KBM-7 (cell line): ENCODE measurements around the gene TMEM117.

ENCODE experiments used
- DNase-seq: peaks from one replicate; pipeline ENCODE4 v3.0.0-alpha.2; 2015
- in situ Hi-C: fragments of 300-500 bp; cut with MboI; formaldehyde crosslinking; loops from 2 replicates; pipeline ENCODE4 v1.14.3; 2020; ENCODE audit warnings: low sequenced_read_pairs, low pct_unique_long_range_greater_than_20kb, mixed read lengths

The TMEM117 gene

GRCh38 chr12:43835656-43836474, at the start of gene TMEM117:
TMEM117 (plus strand) TSS chr12:43836081.
- peak; percentile 79 for DNase-seq
- in situ Hi-C loops: no loop called here

GRCh38 chr12:43786899-43787693, 48.8 kb upstream of the TMEM117 start:
- no peak for DNase-seq
- in situ Hi-C loops: no loop called here

DNA sequence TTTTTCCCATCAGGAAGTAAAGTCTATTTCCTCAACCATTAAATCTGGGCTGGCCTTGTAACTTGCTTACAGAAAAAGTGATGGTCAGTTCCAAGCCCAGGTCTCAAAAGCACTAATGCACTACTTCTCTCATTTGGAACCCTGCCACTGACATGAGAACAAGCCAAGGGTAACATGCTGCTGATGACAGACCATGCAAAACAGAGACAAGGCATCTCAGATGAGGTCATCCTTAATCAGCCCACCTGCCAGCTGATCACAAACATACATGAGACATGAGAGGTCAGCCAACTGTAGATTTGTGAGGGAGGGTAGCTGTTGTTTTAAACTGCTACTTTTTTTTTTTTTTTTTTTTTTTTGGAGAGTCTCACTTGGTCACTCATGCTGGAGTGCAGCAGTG, 45.9 kb upstream of the TMEM117 start:
- DNase-seq: no peak
- in situ Hi-C loops: no loop called here

DNA sequence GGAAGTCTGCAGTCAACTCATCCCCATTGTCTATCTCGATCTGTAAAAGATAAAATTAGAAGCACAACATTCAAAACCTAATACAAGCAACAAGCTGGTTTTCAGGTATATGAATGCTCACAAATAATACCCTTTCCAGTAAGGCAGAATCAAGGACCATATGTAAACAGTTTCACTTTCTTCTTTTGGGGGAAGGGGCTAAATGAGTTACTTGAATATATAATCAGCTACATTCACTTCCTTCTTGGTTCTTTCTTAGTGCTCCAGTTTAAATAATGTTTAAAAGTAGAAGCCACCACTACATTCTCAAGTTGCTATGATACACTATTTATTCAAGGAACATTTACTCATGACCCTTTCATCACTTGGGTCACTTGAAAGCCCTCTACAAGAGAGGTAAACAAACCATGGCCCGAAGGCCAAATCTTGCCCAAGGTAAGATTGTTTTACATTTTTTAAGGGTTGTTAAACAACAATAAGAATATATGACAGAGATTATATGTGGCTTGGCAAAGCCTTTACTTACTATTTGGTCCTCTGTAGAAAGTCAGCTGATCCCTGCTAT, 40.1 kb upstream of the TMEM117 start:
- no peak for DNase-seq
- in situ Hi-C loops: no loop called here

GRCh38 chr12:43797561-43798217, 38.2 kb upstream of the TMEM117 start:
- DNase-seq: no peak
- in situ Hi-C loops: no loop called here

- in situ Hi-C loops: no loop called here
- DNase-seq: no peak
Observed at GRCh38 chr12:43805149-43805859, 30.6 kb upstream of the TMEM117 start.

DNA sequence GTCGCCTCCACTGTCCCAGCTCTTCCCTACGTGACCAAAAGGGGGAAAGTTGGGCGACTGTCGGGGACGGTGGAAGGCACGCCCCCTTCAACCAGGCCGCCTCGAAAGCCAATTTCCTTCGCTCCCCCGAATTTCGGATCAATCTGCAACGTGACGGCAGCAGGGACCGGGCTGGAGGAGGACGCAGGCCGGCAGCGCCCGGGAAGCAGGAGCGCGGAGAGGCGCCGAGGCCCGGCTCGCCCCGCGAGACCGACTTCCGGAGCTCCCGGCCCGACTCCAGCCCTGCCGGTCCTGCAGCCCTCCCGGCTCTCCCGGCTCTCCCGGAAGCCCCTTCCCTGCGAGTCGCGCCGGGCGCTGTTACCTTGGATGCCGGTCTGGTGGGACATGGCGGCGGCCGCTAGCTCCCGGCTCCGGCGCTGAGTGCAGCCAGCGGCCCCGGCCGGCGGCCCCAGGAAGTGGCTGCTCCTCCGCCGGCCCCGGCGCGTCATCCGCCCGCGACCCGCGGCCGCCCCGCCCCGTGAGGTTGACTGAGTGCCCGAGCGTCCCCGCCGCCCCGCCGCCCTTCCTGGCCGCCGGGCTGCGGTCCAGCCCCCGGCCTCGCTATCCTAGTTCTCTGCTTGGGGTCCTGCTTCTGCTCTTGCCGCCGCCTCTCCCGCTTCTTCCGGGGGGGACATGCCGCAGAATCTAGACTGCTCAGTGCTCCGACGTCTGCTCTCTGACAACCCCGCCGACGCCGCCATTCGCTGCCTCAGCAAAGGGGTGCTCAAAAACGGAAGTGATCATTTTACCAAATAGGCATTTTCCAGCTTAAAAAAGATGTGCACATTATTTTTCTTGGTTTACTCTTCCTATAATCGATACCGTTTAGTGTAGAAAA, 29.8 kb upstream of the TMEM117 start, which contains the start of gene TWF1:
TWF1 (minus strand) TSS at position 458 of the 877 bp plus-strand sequence; CDS start at position 386, 72 bp downstream.
- in situ Hi-C loops: no loop called here
- peak; percentile 83 for DNase-seq

DNA sequence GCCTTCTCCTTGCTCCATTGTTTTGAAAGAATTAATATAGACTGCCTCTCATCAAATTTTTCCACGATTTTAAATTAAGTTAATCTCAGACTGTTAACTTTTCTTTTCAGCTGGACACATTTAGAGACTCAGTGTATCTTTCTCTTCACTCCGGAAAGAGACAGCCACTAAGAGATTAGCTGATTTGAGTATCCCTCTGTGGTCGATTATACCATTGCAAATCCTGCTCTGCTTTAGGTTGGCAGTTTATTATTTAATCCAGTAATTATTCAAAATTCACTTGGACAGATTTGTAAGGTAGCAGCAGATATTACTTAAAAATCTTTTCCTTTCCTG, 29.2 kb upstream of the TMEM117 start:
- in situ Hi-C loops: no loop called here
- no peak for DNase-seq

- DNase-seq: no peak
- in situ Hi-C loops: no loop called here
Observed at GRCh38 chr12:43807386-43807785, 28.5 kb upstream of the TMEM117 start.

GRCh38 chr12:43812057-43812456, 23.8 kb upstream of the TMEM117 start:
- in situ Hi-C loops: no loop called here
- DNase-seq: no peak

- in situ Hi-C loops: no loop called here
- no peak for DNase-seq
Observed at GRCh38 chr12:43812926-43813325, 23.0 kb upstream of the TMEM117 start.

GRCh38 chr12:43815416-43815815, 20.5 kb upstream of the TMEM117 start:
- in situ Hi-C loops: no loop called here
- no peak for DNase-seq

DNA sequence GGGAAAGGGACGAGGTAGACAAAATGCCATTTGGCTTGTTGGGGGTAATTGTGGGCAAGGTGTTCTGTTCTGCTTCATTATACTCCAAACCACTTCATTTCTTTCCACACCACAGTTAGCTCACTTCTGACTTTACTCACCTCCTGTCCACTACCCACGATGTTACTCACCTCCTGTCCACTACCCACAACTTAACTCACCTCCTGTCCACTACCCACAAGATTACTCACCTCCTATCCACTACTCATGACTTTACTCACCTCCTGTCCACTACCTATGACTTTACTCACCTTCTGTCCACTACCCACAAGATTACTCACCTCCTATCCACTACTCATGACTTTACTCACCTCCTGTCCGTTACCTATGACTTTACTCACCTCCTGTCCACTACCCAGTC, 19.7 kb upstream of the TMEM117 start:
- DNase-seq: no peak

DNA sequence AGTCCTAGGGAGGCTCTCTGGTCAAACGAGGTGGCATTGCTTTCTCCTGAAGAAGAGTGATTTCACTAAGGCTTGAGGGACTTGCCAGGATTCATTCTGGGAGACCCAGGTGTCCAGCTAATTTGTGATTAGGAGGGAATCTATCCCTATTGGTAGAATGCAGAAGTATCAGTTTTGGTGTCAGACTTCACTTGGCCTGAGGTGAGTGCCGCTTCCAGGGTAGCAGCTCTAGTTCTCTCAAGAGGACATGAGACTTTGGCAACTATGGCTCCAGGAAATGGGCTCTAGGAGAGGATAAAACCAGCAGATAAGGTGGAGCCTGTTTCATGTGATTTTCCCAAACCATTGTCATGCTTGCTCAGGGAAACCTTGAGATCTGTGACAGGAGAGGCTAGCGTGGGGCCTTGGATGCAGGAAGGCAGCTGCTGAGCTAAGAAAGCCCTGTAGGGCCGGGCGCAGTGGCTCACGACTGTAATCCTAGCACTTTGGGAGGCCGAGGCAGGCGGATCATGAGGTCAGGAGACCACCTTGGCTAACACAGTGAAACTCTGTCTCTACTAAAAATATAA, 11.6 kb upstream of the TMEM117 start:
- in situ Hi-C loops: no loop called here
- no peak for DNase-seq

More for the DNA sequence above, 19.7 kb upstream of the TMEM117 start:
- in situ Hi-C loops: no loop called here

GRCh38 chr12:43826681-43827080, 9.2 kb upstream of the TMEM117 start:
- in situ Hi-C loops: no loop called here
- no peak for DNase-seq

DNA sequence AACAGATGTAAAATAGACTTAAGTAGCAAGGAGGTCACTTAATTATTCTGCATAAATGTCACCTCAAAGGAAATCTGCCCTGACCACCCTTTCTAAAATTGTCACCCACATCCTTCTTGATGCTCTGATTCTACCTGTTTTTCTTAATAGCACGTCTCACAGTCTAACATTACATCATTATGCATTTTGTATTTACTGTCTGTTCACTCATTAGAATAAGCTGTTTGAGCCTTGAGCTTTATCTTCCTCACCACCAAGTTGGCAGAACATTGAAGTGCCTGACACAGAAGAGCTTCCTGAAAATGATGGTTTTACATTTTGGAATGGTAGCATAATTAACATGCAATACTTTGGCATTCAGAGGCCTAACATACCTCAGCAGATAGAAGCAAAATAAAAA, 8.8 kb upstream of the TMEM117 start:
- no peak for DNase-seq
- in situ Hi-C loops: no loop called here

- in situ Hi-C loops: no loop called here
- DNase-seq: peak; percentile 51
Observed at GRCh38 chr12:43832463-43833168, 3.3 kb upstream of the TMEM117 start.
